MM.1S (cell line): Measurements from ENCODE around the gene ORC3.
A peak's percentile ranks its signal among the peaks of the same experiment; 100 is the strongest.

Experiments used
- DNase-seq: peaks from one replicate; pipeline ENCODE4 v3.0.0-alpha.2; 2015
- H2AFZ ChIP-seq: fragments of 300-600 bp; sonication (generic); 2 replicates; pipeline ENCODE4 v1.6.0; 2016; ENCODE audit warnings: antibody characterized with exemption, low read length
- H3F3A ChIP-seq: fragments of 300-600 bp; sonication (generic); 2 replicates; pipeline ENCODE4 v1.6.1; 2016; ENCODE audit warnings: mild to moderate bottlenecking, antibody characterized with exemption, low read length, moderate library complexity, mixed read lengths; ENCODE audit not compliant: insufficient read depth
- H3K27ac ChIP-seq: fragments of 300-600 bp; sonication (generic); 2 replicates; pipeline ENCODE4 v1.5.1; 2016; ENCODE audit warnings: mild to moderate bottlenecking, low read length
- H3K27me3 ChIP-seq: fragments of 300-600 bp; sonication (generic); replicated peaks from 2 replicates; pipeline ENCODE4 v1.6.0; 2016; ENCODE audit warnings: low read length; ENCODE audit not compliant: insufficient read depth
- H3K36me3 ChIP-seq: fragments of 300-600 bp; sonication (generic); replicated peaks from 2 replicates; pipeline ENCODE4 v1.6.1; 2016; ENCODE audit warnings: mild to moderate bottlenecking, low read length, mixed read lengths; ENCODE audit not compliant: insufficient read depth
- H3K4me1 ChIP-seq: fragments of 300-600 bp; sonication (generic); 2 replicates; pipeline ENCODE4 v1.6.1; 2016; ENCODE audit warnings: low read length, mixed read lengths
- H3K4me2 ChIP-seq: fragments of 300-600 bp; sonication (generic); 2 replicates; pipeline ENCODE4 v1.6.0; 2016; ENCODE audit warnings: low read depth, low read length
- H3K4me3 ChIP-seq: fragments of 300-600 bp; sonication (generic); 2 replicates; pipeline ENCODE4 v1.5.1; 2016; ENCODE audit warnings: low read length, mixed read lengths
- H3K79me2 ChIP-seq: fragments of 300-600 bp; sonication (generic); 2 replicates; pipeline ENCODE4 v1.6.1; 2016; ENCODE audit warnings: mixed run types, low read length, mixed read lengths
- H3K9ac ChIP-seq: fragments of 300-600 bp; sonication (generic); 2 replicates; pipeline ENCODE4 v1.6.1; 2016; ENCODE audit warnings: low read length, mixed read lengths
- H3K9me2 ChIP-seq: fragments of 300-600 bp; sonication (generic); replicated peaks from 2 replicates; pipeline ENCODE4 v1.6.1; 2016; ENCODE audit warnings: mild to moderate bottlenecking, low read length, mixed read lengths; ENCODE audit not compliant: insufficient read depth
- H3K9me3 ChIP-seq: fragments of 300-600 bp; sonication (generic); replicated peaks from 2 replicates; pipeline ENCODE4 v1.6.1; 2016; ENCODE audit warnings: mild to moderate bottlenecking, low read length, mixed read lengths; ENCODE audit not compliant: insufficient read depth
- H4K20me1 ChIP-seq: fragments of 300-600 bp; sonication (generic); 2 replicates; pipeline ENCODE4 v1.6.1; 2016; ENCODE audit warnings: mild to moderate bottlenecking, low read length, moderate library complexity, mixed read lengths; ENCODE audit not compliant: insufficient read depth
- EZH2 ChIP-seq: fragments of 300-600 bp; sonication (generic); optimal IDR thresholded peaks from 2 replicates; pipeline ENCODE3; 2017; ENCODE audit warnings: low read depth, mild to moderate bottlenecking, antibody characterized with exemption, low read length, mixed read lengths
- EZH2phosphoT487 ChIP-seq: fragments of 300-600 bp; sonication (generic); IDR thresholded peaks from 2 replicates; pipeline ENCODE4 v1.6.1; 2018; ENCODE audit warnings: antibody characterized with exemption, low read length
- TF ChIP-seq, protein P1 (sequence below): fragments of 300-600 bp; sonication (generic); IDR thresholded peaks from 2 replicates; pipeline ENCODE4 v1.5.1; 2016; ENCODE audit warnings: antibody characterized with exemption, low read length, mixed read lengths

Gene ORC3

DNA sequence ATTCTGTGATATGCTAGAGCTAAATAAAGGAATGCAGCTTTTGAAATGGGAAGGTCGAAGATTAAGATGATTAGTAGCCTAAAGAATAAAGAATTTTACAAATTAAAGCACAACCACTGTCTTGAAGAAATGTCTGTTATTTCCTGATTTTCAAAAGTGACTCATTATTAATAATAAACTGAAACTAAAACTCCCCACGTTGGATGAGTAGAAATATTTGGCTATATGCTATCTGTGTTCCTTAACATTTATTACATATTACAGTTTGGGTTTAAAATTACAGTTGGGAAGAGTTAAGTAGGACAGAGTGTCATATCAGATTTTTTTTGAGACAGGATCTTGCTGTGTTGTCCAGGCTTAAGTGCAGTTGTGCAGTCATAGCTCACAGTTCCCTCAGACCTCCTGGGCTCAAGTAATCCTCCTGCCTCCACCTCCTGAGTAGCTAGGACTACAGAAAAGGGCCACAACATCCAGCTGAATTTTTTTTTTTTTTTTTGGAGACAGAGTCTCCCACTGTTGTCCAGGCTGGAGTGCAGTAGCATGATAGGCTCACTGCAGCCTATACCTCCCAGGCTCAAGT is 65.0 kb downstream of the ORC3 start:
- H3K27me3 ChIP-seq, result no peaks in the 10 kb centered on the region
- no peaks in the 10 kb centered on the region for H3K79me2 ChIP-seq
- peaks cover 18% of the 10 kb centered on the region for H3F3A ChIP-seq
- no peaks in the 10 kb centered on the region for H4K20me1 ChIP-seq
- peaks cover 28% of the 10 kb centered on the region for H3K4me1 ChIP-seq
- H3K36me3 ChIP-seq, result 0 out of 2 replicates have a peak, but pooled peaks cover 5% of the 10 kb centered on the region
- H3K27ac ChIP-seq, result no peak overlapping the region
- no peak for DNase-seq
- H3K9me2 ChIP-seq, result no peaks in the 10 kb centered on the region
- TF ChIP-seq EZH2, result no peak
- TF ChIP-seq, protein P1, sequence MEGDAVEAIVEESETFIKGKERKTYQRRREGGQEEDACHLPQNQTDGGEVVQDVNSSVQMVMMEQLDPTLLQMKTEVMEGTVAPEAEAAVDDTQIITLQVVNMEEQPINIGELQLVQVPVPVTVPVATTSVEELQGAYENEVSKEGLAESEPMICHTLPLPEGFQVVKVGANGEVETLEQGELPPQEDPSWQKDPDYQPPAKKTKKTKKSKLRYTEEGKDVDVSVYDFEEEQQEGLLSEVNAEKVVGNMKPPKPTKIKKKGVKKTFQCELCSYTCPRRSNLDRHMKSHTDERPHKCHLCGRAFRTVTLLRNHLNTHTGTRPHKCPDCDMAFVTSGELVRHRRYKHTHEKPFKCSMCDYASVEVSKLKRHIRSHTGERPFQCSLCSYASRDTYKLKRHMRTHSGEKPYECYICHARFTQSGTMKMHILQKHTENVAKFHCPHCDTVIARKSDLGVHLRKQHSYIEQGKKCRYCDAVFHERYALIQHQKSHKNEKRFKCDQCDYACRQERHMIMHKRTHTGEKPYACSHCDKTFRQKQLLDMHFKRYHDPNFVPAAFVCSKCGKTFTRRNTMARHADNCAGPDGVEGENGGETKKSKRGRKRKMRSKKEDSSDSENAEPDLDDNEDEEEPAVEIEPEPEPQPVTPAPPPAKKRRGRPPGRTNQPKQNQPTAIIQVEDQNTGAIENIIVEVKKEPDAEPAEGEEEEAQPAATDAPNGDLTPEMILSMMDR, result no peak
- TF ChIP-seq EZH2phosphoT487, result no peak
- H3K4me3 ChIP-seq, result no peak overlapping the region
- no peaks in the 10 kb centered on the region for H3K9me3 ChIP-seq
- no peak overlapping the region for H2AFZ ChIP-seq
- H3K4me2 ChIP-seq, result no peak overlapping the region
- no peak overlapping the region for H3K9ac ChIP-seq

DNA sequence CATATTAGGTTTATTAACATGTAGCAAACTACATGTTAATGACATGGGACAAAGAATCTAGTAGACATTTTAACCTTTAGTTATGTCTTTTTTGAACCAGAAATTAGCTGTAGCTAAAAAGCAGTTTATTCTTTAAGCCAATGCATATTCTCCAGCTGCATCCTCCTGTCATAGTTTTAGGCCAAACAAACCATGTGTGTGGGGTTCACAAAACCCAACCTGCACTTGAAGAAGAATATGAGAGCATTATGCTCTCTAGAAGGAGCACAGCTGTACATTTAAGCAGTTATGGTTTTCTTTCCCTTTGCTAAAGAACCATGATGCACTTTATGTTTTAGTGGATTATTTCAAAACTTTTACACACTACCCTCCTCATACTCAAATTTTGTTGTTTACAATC is 65.9 kb downstream of the ORC3 start:
- Histone ChIP-seq H3K9me2 (no peaks in the 10 kb centered on the region), H3F3A (peaks cover 18% of the 10 kb centered on the region), H3K4me1 (peaks cover 28% of the 10 kb centered on the region), H3K4me3 (no peak overlapping the region), H3K4me2 (no peak overlapping the region), H2AFZ (no peak overlapping the region), H4K20me1 (no peaks in the 10 kb centered on the region), H3K9me3 (no peaks in the 10 kb centered on the region), H3K36me3 (0 out of 2 replicates have a peak, but pooled peaks cover 5% of the 10 kb centered on the region), H3K79me2 (no peaks in the 10 kb centered on the region), H3K27me3 (no peaks in the 10 kb centered on the region), H3K9ac (no peak overlapping the region), H3K27ac (peak overlapping the region; percentile 70; the same call in 1 of the 2 replicates)
- peak; percentile 19 for DNase-seq
- TF ChIP-seq, protein P1, result no peak
- no peak for TF ChIP-seq EZH2
- TF ChIP-seq EZH2phosphoT487, result no peak

DNA sequence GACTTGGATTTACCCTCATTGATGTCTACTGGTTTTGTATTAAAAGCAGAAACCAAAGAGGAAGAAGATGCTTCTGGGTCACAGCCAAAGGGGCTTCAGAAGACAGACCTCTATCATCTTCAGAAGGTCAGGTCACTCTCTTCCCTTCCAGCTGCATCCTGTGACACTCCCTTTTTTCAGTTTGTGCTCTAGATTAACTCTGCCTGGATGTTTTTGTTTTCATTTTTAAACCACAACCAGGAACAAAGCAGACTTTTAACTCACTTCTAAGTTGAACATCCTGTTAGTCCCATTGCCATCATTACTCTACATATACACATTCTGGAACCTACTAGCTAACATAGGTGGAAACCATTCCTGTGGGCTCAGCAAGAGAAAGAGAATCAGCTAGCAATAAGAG is 66.9 kb downstream of the ORC3 start:
- peak; percentile 75 for DNase-seq
- H3K36me3 ChIP-seq, result 0 out of 2 replicates have a peak, but pooled peaks cover 5% of the 10 kb centered on the region

More for the DNA sequence above, 66.9 kb downstream of the ORC3 start:
- no peak overlapping the region for H2AFZ ChIP-seq
- H3F3A ChIP-seq, result peaks cover 18% of the 10 kb centered on the region
- TF ChIP-seq, protein P1, result no peak
- TF ChIP-seq EZH2phosphoT487 (no peak), EZH2 (no peak)
- peak overlapping the region; percentile 16; the same call in 1 of the 2 replicates for H3K9ac ChIP-seq
- H3K4me3 ChIP-seq, result no peak overlapping the region
- peak overlapping the region; percentile 70; the same call in 1 of the 2 replicates for H3K27ac ChIP-seq
- H3K9me2 ChIP-seq, result no peaks in the 10 kb centered on the region
- H3K9me3 ChIP-seq, result no peaks in the 10 kb centered on the region
- H3K79me2 ChIP-seq, result no peaks in the 10 kb centered on the region
- H4K20me1 ChIP-seq, result no peaks in the 10 kb centered on the region
- H3K4me1 ChIP-seq, result peaks cover 28% of the 10 kb centered on the region
- peak overlapping the region; percentile 71 for H3K4me2 ChIP-seq
- H3K27me3 ChIP-seq, result no peaks in the 10 kb centered on the region
